OCI-LY7 (cell line): Measurements from ENCODE around the gene TMEM143. TPM values are rescaled to one million over a fixed set of nuclear protein-coding genes. Genes with fewer than 3 reads are reported as not detected.
"Not testable (repeated sequence)": the region's sequence is repeated elsewhere in the genome, so short reads cannot be mapped to it uniquely, and the experiment has no call there.

Experiments used
- BruUV-seq: library from RNA; stranded (reverse); fragments of 400-500 nt; replicated peaks from 2 replicates; lab custom pipeline; 2021; lab: Mats Ljungman, UMichigan
- CTCF ChIA-PET: fragments of 300-600 bp; sonication (Branson Sonifier 250); formaldehyde crosslinking; loops from one replicate; lab custom pipeline; 2022; ENCODE audit warnings: antibody characterized with exemption; ENCODE audit not compliant: unreplicated experiment; lab: Charles Lee
- POLR2A ChIA-PET: fragments of 300-600 bp; sonication (Branson Sonifier 250); formaldehyde crosslinking; loops from one replicate; lab custom pipeline; 2022; ENCODE audit warnings: antibody characterized with exemption; lab: Charles Lee
- DNase-seq: peaks from one replicate; pipeline ENCODE4 v3.0.0-alpha.2; 2015; ENCODE audit warnings: low spot score
- H2AFZ ChIP-seq: fragments of 200-600 bp; sonication (generic), shearing (Covaris generic); 2 replicates; pipeline ENCODE4 v1.6.1; 2014; ENCODE audit warnings: mild to moderate bottlenecking, antibody characterized with exemption, low read length, moderate library complexity
- H3K27ac ChIP-seq: fragments of 200-600 bp; sonication (generic); 2 replicates; pipeline ENCODE4 v1.5.1; 2014; ENCODE audit warnings: mixed run types, low read depth, mild to moderate bottlenecking, moderate library complexity, low read length, inconsistent platforms; ENCODE audit not compliant: poor library complexity, severe bottlenecking
- H3K36me3 ChIP-seq: fragments of 200-600 bp; sonication (generic); 2 replicates; pipeline ENCODE4 v1.6.1; 2014; ENCODE audit warnings: mild to moderate bottlenecking, antibody characterized with exemption, low read length, moderate library complexity, mixed read lengths; ENCODE audit not compliant: insufficient read depth
- H3K4me1 ChIP-seq: fragments of 200-600 bp; sonication (generic); 2 replicates; pipeline ENCODE4 v1.5.1; 2014; ENCODE audit warnings: mild to moderate bottlenecking, low read length; ENCODE audit not compliant: insufficient read depth, poor library complexity, severe bottlenecking
- H3K4me2 ChIP-seq: fragments of 200-600 bp; sonication (generic); 2 replicates; pipeline ENCODE4 v1.6.1; 2014; ENCODE audit warnings: mild to moderate bottlenecking, low read length
- H3K4me3 ChIP-seq: fragments of 200-600 bp; sonication (generic); 2 replicates; pipeline ENCODE4 v1.5.1; 2014; ENCODE audit warnings: mild to moderate bottlenecking, low read depth, low read length; ENCODE audit not compliant: poor library complexity, severe bottlenecking
- H3K79me2 ChIP-seq: fragments of 200-600 bp; sonication (generic); 2 replicates; pipeline ENCODE4 v1.6.1; 2016; ENCODE audit warnings: low read depth, mild to moderate bottlenecking, low read length, moderate library complexity, mixed read lengths; ENCODE audit not compliant: insufficient read depth
- H3K9me2 ChIP-seq: fragments of 200-600 bp; sonication (generic); 2 replicates; pipeline ENCODE4 v1.6.1; 2016; ENCODE audit warnings: mild to moderate bottlenecking, low read length, mixed read lengths; ENCODE audit not compliant: insufficient read depth
- H3K9me3 ChIP-seq: fragments of 200-600 bp; sonication (generic); 2 replicates; pipeline ENCODE4 v1.6.1; 2014; ENCODE audit warnings: mild to moderate bottlenecking, mixed run types, low read length, mixed read lengths
- H4K20me1 ChIP-seq: fragments of 200-600 bp; sonication (generic); 2 replicates; pipeline ENCODE4 v1.6.1; 2014; ENCODE audit warnings: mild to moderate bottlenecking, antibody characterized with exemption, low read length, moderate library complexity, mixed read lengths; ENCODE audit not compliant: insufficient read depth
- EZH2phosphoT487 ChIP-seq: fragments of 200-600 bp; sonication (generic); IDR thresholded peaks from 2 replicates; pipeline ENCODE4 v1.6.1; 2018; ENCODE audit warnings: low read depth, borderline replicate concordance, mild to moderate bottlenecking, mixed run types, antibody characterized with exemption, low read length, moderate library complexity, mixed read lengths
- intact Hi-C: fragments of 100-400 bp; cut with micrococcal nuclease; formaldehyde crosslinking; loops from one replicate; pipeline ENCODE4 v1.10.0; 2022; ENCODE audit not compliant: unreplicated experiment
- total RNA-seq, 2 experiments: library from RNA; depleted of rRNA in 1 of 2; stranded (reverse); fragments of >200 nt in 1 of 2; shearing (Covaris generic) in 1 of 2; gene quantifications; 2 replicates each; pipeline ENCODE4 v1.2.3, GENCODE V29; 2014 to 2022
- TF ChIP-seq, protein P1 (sequence below): fragments of 200-600 bp; sonication (generic); conservative IDR thresholded peaks from 2 replicates; pipeline ENCODE4 v1.5.1; 2014; ENCODE audit warnings: mild to moderate bottlenecking, antibody characterized with exemption, low read length, moderate library complexity, mixed read lengths

TMEM143 gene
- total RNA-seq, 2 experiments from 2014 or later, result 31.1 to 31.4 TPM

DNA sequence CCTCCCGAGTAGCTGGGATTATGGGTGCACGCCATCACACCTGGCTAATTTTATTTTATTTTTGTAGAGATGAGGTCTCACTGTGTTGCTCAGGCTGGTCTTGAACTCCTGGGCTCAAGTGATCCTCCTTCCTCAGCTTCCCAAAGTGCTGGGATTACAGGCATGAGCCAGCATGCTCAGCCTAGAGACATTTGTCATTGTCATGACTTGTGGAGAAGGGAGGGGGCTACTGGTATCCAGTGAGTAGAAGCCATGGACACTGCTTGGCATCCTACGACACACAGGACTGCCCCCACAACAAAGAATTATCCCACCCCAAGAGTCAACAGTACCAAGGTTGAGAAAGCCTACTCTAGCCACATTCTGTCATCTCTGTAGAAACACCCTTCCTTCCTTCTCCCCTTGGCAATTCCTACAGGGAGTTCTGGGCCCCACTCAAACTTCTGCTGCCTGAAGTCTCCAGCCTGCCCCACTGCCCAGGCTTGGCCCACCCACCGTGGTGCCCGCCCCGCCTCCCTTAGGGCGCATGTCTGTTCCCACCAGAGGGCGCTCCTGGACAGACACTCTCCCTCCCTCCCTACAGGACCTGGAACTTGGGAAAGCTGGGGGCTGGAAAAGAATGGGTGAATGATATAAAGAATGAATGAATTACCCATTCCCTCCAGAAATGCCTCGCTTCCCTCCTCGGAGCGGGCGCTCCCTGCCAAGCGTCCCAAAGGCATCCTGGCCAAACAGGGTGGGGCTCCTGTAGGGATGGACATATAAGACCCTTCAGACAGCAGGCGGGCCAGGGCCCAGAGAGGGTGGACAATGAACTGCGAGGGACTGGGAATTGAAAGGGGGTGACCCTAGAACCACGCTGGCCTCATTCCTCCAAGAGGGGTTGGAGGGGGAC lies 43.8 kb downstream of the TMEM143 start:
- ChIA-PET CTCF (interaction anchor here (0.6 to 2.1 kb wide), 2 partner anchors 14 to 17 kb away, joined by 4 to 6 read pairs; no protein-coding TSS in a partner anchor), POLR2A (no interaction called here)
- Histone ChIP-seq H3K9me2 (no peaks in the 10 kb centered on the region), H3K79me2 (peaks cover 6% of the 10 kb centered on the region; the same call in 1 of the 2 replicates), H4K20me1 (no peaks in the 10 kb centered on the region), H3K9me3 (no peaks in the 10 kb centered on the region), H3K4me3 (peak overlapping the region; percentile 70), H3K36me3 (no peaks in the 10 kb centered on the region), H3K27ac (peak overlapping the region; percentile 90), H3K4me1 (peaks cover 30% of the 10 kb centered on the region), H2AFZ (peak overlapping the region; percentile 40), H3K4me2 (peak overlapping the region; percentile 95)
- TF ChIP-seq, protein P1, sequence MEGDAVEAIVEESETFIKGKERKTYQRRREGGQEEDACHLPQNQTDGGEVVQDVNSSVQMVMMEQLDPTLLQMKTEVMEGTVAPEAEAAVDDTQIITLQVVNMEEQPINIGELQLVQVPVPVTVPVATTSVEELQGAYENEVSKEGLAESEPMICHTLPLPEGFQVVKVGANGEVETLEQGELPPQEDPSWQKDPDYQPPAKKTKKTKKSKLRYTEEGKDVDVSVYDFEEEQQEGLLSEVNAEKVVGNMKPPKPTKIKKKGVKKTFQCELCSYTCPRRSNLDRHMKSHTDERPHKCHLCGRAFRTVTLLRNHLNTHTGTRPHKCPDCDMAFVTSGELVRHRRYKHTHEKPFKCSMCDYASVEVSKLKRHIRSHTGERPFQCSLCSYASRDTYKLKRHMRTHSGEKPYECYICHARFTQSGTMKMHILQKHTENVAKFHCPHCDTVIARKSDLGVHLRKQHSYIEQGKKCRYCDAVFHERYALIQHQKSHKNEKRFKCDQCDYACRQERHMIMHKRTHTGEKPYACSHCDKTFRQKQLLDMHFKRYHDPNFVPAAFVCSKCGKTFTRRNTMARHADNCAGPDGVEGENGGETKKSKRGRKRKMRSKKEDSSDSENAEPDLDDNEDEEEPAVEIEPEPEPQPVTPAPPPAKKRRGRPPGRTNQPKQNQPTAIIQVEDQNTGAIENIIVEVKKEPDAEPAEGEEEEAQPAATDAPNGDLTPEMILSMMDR, result peak; percentile 96
- TF ChIP-seq EZH2phosphoT487, result no peak
- BruUV-seq, result no TSS peak
- intact Hi-C loops, result loop anchor here (1.0 to 2.0 kb wide), 2 partner anchors 13 to 79 kb away; no protein-coding TSS in a partner anchor
- peak; percentile 74 for DNase-seq

DNA sequence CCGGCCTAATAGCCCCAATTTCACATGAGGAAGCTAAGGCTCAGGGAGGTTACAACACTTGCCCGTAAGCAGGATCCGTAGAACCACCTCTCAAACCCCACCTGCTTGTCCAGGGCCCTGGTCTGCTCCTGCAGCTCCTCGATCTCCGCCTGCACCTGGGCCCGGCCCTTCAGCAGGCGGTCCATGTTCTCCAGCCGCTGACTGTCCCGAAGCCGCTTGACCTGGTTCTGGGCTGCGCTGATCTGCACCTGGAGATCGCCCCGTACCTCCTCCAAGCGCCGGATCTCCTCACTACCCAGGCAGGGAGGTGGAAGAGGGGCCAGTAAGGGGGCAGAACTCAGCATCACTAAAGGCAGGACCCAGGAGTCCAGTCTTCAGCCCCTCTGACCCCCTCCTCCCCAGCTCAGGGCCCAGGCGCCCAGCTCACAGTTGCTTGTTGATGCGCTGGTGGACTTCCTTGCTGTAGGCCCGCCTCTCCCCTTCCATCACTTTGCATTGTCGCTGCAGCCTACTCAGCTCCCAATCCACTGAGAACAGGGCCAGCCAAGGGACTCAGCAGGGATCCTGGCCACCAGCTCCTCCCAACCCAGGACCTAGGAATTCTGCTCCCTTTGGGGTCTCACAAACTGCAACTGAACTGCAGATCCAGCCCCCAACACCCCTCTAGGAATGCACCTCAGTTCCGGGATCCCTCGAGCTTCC lies 45.3 kb downstream of the TMEM143 start:
- H4K20me1 ChIP-seq, result no peaks in the 10 kb centered on the region
- no TSS peak for BruUV-seq
- no peak for DNase-seq
- H3K4me1 ChIP-seq, result peaks cover 27% of the 10 kb centered on the region
- no peak for TF ChIP-seq EZH2phosphoT487
- TF ChIP-seq, protein P1, result no peak
- no peaks in the 10 kb centered on the region for H3K36me3 ChIP-seq
- intact Hi-C loops, result no loop called here
- H3K79me2 ChIP-seq, result peaks cover 6% of the 10 kb centered on the region; the same call in 1 of the 2 replicates
- H2AFZ ChIP-seq, result no peak overlapping the region
- no peak overlapping the region for H3K27ac ChIP-seq
- H3K4me3 ChIP-seq, result no peak overlapping the region
- ChIA-PET POLR2A (interaction anchor here (0.7 to 1.3 kb wide), 2 partner anchors 15 to 149 kb away, joined by 3 read pairs; no protein-coding TSS in a partner anchor), CTCF (no interaction called here)
- no peaks in the 10 kb centered on the region for H3K9me2 ChIP-seq
- H3K9me3 ChIP-seq, result no peaks in the 10 kb centered on the region
- H3K4me2 ChIP-seq, result no peak overlapping the region

DNA sequence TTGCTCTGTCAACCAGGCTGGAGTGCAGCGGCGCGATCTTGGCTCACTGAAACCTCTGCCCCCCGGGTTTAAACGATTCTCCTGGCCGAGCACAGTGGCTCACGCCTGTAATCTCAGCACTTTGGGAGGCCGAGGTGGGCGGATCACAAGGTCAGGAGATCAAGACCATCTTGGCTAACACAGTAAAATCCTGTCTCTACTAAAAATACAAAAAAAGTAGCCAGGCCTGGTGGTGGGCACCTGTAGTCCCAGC lies 46.1 kb downstream of the TMEM143 start:
- POLR2A ChIA-PET, result interaction anchor here (1.3 kb wide), 1 partner anchor 16 kb away, joined by 3 read pairs; no protein-coding TSS in a partner anchor

More for the DNA sequence above, 46.1 kb downstream of the TMEM143 start:
- H3K9me2 ChIP-seq, H3K36me3 ChIP-seq, H3K4me2 ChIP-seq, H3K79me2 ChIP-seq, H4K20me1 ChIP-seq, intact Hi-C loops, DNase-seq, BruUV-seq, H3K9me3 ChIP-seq, H3K27ac ChIP-seq, H2AFZ ChIP-seq, H3K4me3 ChIP-seq, CTCF ChIA-PET: not testable (repeated sequence)
- peaks cover 19% of the 10 kb centered on the region for H3K4me1 ChIP-seq
